HEK293 (cell line): ENCODE measurements around the gene PTPRO.

Source experiments
- CTCF ChIA-PET: fragments of 350-600 bp; formaldehyde crosslinking; extraction: SDS; loops from one replicate; lab custom pipeline; 2021; ENCODE audit warnings: antibody characterized with exemption; lab: Yijun Ruan, JAX
- POLR2A ChIA-PET: fragments of 300-600 bp; formaldehyde crosslinking; extraction: SDS; loops from one replicate; lab custom pipeline; 2020; ENCODE audit warnings: antibody characterized with exemption, inconsistent platforms; lab: Yijun Ruan, JAX
- H3K27ac ChIP-seq: fragments of 200-500 bp; sonication (Bioruptor generic); 2 replicates; pipeline ENCODE4 v1.5.1; 2014; ENCODE audit warnings: low read depth, low read length, control low read depth, inconsistent platforms; ENCODE audit errors: extremely low read depth
- H3K36me3 ChIP-seq, 2 experiments: fragments of 200-500 bp in 1 of 2; sonication (Bioruptor generic) in 1 of 2; 1 replicate in 1 of 2; 2 replicates in 1 of 2; pipeline ENCODE4 v1.5.1; 2014 to 2017; ENCODE audit warnings: inconsistent platforms in 2 of 2, low read length in 2 of 2; ENCODE audit not compliant: control insufficient read depth in 2 of 2, insufficient read depth in 1 of 2
- H3K4me1 ChIP-seq: fragments of 200-500 bp; sonication (Bioruptor generic); 2 replicates; pipeline ENCODE4 v1.5.1; 2014; ENCODE audit warnings: mild to moderate bottlenecking, low read length, inconsistent platforms; ENCODE audit not compliant: control insufficient read depth, insufficient read depth
- H3K4me3 ChIP-seq: 2 replicates; pipeline ENCODE4 v1.5.1; 2011; ENCODE audit warnings: low read depth, mild to moderate bottlenecking, control low read depth, low read length, moderate library complexity
- H3K9me3 ChIP-seq: fragments of 200-500 bp; sonication (Bioruptor generic); 2 replicates; pipeline ENCODE4 v1.5.1; 2014; ENCODE audit warnings: low read depth, low read length, inconsistent platforms; ENCODE audit not compliant: control insufficient read depth, insufficient read depth
- GFI1B ChIP-seq: fragments of 450-650 bp; formaldehyde crosslinking; IDR thresholded peaks from 2 replicates; pipeline ENCODE4 v1.5.1; 2016; ENCODE audit warnings: missing biosample characterization, missing genetic modification characterization
- KLF1 ChIP-seq: fragments of 450-650 bp; formaldehyde crosslinking; IDR thresholded peaks from 2 replicates; pipeline ENCODE4 v1.5.1; 2016; ENCODE audit warnings: missing biosample characterization, missing genetic modification characterization
- MEIS1 ChIP-seq: sonication (generic); formaldehyde crosslinking; IDR thresholded peaks from 2 replicates; pipeline ENCODE4 v1.8.1; 2022; ENCODE audit warnings: missing genetic modification reagents, mild to moderate bottlenecking, borderline replicate concordance
- PRDM6 ChIP-seq: fragments of 450-650 bp; formaldehyde crosslinking; IDR thresholded peaks from 2 replicates; pipeline ENCODE4 v1.5.1; 2017; ENCODE audit warnings: missing biosample characterization, missing genetic modification characterization
- ZBTB20 ChIP-seq: fragments of 450-650 bp; formaldehyde crosslinking; IDR thresholded peaks from 2 replicates; pipeline ENCODE4 v1.5.1; 2016; ENCODE audit warnings: missing biosample characterization, missing genetic modification characterization
- ZFHX2 ChIP-seq: fragments of 450-650 bp; formaldehyde crosslinking; conservative IDR thresholded peaks from 2 replicates; pipeline ENCODE4 v1.5.1; 2016; ENCODE audit warnings: missing biosample characterization, missing genetic modification characterization
- ZNF114 ChIP-seq: fragments of 450-650 bp; formaldehyde crosslinking; IDR thresholded peaks from 2 replicates; pipeline ENCODE4 v1.5.0; 2017; ENCODE audit warnings: missing biosample characterization, missing genetic modification characterization
- ZNF133 ChIP-seq: fragments of 450-650 bp; formaldehyde crosslinking; IDR thresholded peaks from 2 replicates; pipeline ENCODE4 v1.5.1; 2016; ENCODE audit warnings: missing biosample characterization, missing genetic modification characterization
- ZNF391 ChIP-seq: fragments of 450-650 bp; formaldehyde crosslinking; IDR thresholded peaks from 2 replicates; pipeline ENCODE4 v1.5.1; 2016; ENCODE audit warnings: low read depth, missing biosample characterization, missing genetic modification characterization, borderline replicate concordance
- ZNF423 ChIP-seq: fragments of 450-650 bp; formaldehyde crosslinking; IDR thresholded peaks from 2 replicates; pipeline ENCODE4 v1.5.1; 2016; ENCODE audit warnings: missing biosample characterization, missing genetic modification characterization
- ZNF510 ChIP-seq: fragments of 450-650 bp; formaldehyde crosslinking; IDR thresholded peaks from 2 replicates; pipeline ENCODE4 v1.5.1; 2018; ENCODE audit warnings: mild to moderate bottlenecking, missing genetic modification characterization, missing biosample characterization; ENCODE audit not compliant: insufficient replicate concordance
- ZNF639 ChIP-seq: fragments of 450-650 bp; formaldehyde crosslinking; IDR thresholded peaks from 2 replicates; pipeline ENCODE4 v1.5.1; 2016; ENCODE audit warnings: missing biosample characterization, missing genetic modification characterization
- ZNF701 ChIP-seq: fragments of 450-650 bp; formaldehyde crosslinking; IDR thresholded peaks from 2 replicates; pipeline ENCODE4 v1.5.1; 2016; ENCODE audit warnings: missing biosample characterization, missing genetic modification characterization
- ZNF747 ChIP-seq: fragments of 450-650 bp; formaldehyde crosslinking; IDR thresholded peaks from 2 replicates; pipeline ENCODE4 v1.5.1; 2016; ENCODE audit warnings: missing biosample characterization, missing genetic modification characterization
- ZXDB ChIP-seq: fragments of 450-650 bp; formaldehyde crosslinking; IDR thresholded peaks from 2 replicates; pipeline ENCODE4 v1.5.1; 2016; ENCODE audit warnings: missing biosample characterization, missing genetic modification characterization
- TF ChIP-seq, protein P1 (sequence below): fragments of 450-650 bp; formaldehyde crosslinking; IDR thresholded peaks from 2 replicates; pipeline ENCODE4 v1.5.1; 2016; ENCODE audit warnings: missing biosample characterization, missing genetic modification characterization
- TF ChIP-seq, protein P2 (sequence below): fragments of 450-650 bp; formaldehyde crosslinking; IDR thresholded peaks from 2 replicates; pipeline ENCODE4 v1.5.1; 2016; ENCODE audit warnings: missing biosample characterization, missing genetic modification characterization
- TF ChIP-seq, protein P3 (sequence below): fragments of 450-650 bp; formaldehyde crosslinking; IDR thresholded peaks from 2 replicates; pipeline ENCODE4 v1.5.1; 2017; ENCODE audit warnings: missing biosample characterization, missing genetic modification characterization

PTPRO gene

GRCh38 chr12:15538881-15539280 lies 216.6 kb downstream of the PTPRO start:
- TF ChIP-seq ZNF639 (tag by site-specific recombination) (no peak), ZXDB (no peak), GFI1B (tag by site-specific recombination) (no peak), ZNF423 (no peak), ZBTB20 (tag by site-specific recombination) (no peak), ZFHX2 (tag by site-specific recombination) (0 out of 2 replicates have a peak, but pooled peaks have one; percentile 5)
- TF ChIP-seq, protein P1, sequence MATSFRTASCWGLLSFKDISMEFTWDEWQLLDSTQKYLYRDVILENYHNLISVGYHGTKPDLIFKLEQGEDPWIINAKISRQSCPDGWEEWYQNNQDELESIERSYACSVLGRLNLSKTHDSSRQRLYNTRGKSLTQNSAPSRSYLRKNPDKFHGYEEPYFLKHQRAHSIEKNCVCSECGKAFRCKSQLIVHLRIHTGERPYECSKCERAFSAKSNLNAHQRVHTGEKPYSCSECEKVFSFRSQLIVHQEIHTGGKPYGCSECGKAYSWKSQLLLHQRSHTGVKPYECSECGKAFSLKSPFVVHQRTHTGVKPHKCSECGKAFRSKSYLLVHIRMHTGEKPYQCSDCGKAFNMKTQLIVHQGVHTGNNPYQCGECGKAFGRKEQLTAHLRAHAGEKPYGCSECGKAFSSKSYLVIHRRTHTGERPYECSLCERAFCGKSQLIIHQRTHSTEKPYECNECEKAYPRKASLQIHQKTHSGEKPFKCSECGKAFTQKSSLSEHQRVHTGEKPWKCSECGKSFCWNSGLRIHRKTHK (tag by site-specific recombination) = no peak
- TF ChIP-seq, protein P2, sequence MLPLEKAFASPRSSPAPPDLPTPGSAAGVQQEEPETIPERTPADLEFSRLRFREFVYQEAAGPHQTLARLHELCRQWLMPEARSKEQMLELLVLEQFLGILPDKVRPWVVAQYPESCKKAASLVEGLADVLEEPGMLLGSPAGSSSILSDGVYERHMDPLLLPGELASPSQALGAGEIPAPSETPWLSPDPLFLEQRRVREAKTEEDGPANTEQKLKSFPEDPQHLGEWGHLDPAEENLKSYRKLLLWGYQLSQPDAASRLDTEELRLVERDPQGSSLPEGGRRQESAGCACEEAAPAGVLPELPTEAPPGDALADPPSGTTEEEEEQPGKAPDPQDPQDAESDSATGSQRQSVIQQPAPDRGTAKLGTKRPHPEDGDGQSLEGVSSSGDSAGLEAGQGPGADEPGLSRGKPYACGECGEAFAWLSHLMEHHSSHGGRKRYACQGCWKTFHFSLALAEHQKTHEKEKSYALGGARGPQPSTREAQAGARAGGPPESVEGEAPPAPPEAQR (tag by site-specific recombination) = no peak
- POLR2A ChIA-PET = no interaction called here
- Histone ChIP-seq H3K4me1 (peaks cover 11% of the 10 kb centered on the region), H3K4me3 (no peak overlapping the region), H3K9me3 (no peaks in the 10 kb centered on the region), H3K27ac (no peak overlapping the region), H3K36me3 (no peaks in the 10 kb centered on the region)
- CTCF ChIA-PET = no interaction called here

GRCh38 chr12:15540005-15540404 lies 217.7 kb downstream of the PTPRO start:
- POLR2A ChIA-PET = no interaction called here

DNA sequence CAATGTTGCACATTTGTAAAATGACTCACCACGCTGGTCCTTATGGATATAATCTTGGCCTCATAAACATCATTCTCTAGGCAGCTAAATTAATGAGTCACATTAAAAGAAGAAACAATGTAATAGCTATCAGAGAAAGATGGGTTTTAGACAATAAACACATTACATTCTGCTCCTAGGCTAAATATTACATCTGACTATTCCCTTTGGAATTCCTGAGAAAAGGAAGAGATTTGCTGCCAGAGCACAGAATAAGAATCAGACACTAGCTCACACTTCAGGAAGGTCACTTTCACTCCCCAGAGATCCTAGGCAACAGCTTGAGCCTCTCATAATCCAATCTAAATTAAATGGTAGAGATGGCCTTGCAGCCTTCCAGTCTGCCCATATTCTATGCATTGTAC lies 218.2 kb downstream of the PTPRO start:
- no peak overlapping the region for H3K27ac ChIP-seq
- no peaks in the 10 kb centered on the region for H3K9me3 ChIP-seq
- TF ChIP-seq GFI1B (tag by site-specific recombination) (no peak), PRDM6 (0 out of 2 replicates have a peak, but pooled peaks have one; percentile 7), ZNF701 (tag by site-specific recombination) (no peak), ZNF747 (no peak), MEIS1 (no peak), ZNF510 (tag by site-specific recombination) (no peak)
- no peaks in the 10 kb centered on the region for H3K36me3 ChIP-seq
- POLR2A ChIA-PET = no interaction called here
- peaks cover 3% of the 10 kb centered on the region; the same call in 1 of the 2 replicates for H3K4me1 ChIP-seq
- no peak overlapping the region for H3K4me3 ChIP-seq
- CTCF ChIA-PET = interaction anchor here (0.5 kb wide), 1 partner anchor 50 kb away, joined by 4 read pairs; no protein-coding TSS in a partner anchor

More at GRCh38 chr12:15540005-15540404, 217.7 kb downstream of the PTPRO start:
- Histone ChIP-seq H3K4me3 (no peak overlapping the region), H3K9me3 (no peaks in the 10 kb centered on the region), H3K36me3 (no peaks in the 10 kb centered on the region), H3K27ac (no peak overlapping the region), H3K4me1 (peaks cover 6% of the 10 kb centered on the region)
- TF ChIP-seq ZNF391 (tag by site-specific recombination) = no peak
- TF ChIP-seq, protein P3, sequence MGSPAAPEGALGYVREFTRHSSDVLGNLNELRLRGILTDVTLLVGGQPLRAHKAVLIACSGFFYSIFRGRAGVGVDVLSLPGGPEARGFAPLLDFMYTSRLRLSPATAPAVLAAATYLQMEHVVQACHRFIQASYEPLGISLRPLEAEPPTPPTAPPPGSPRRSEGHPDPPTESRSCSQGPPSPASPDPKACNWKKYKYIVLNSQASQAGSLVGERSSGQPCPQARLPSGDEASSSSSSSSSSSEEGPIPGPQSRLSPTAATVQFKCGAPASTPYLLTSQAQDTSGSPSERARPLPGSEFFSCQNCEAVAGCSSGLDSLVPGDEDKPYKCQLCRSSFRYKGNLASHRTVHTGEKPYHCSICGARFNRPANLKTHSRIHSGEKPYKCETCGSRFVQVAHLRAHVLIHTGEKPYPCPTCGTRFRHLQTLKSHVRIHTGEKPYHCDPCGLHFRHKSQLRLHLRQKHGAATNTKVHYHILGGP (tag by site-specific recombination) = 0 out of 2 replicates have a peak, but pooled peaks have one; percentile 26
- TF ChIP-seq ZNF114 (tag by site-specific recombination) = no peak
- TF ChIP-seq ZNF133 (tag by site-specific recombination) = no peak
- no peak for TF ChIP-seq KLF1 (tag by site-specific recombination)
- CTCF ChIA-PET = interaction anchor here (0.5 kb wide), 1 partner anchor 51 kb away, joined by 4 read pairs; no protein-coding TSS in a partner anchor
